ENCODE measurements around the gene VEPH1. TPM values are rescaled to one million over a fixed set of nuclear protein-coding genes. Genes with fewer than 3 reads are reported as not detected.
A peak's percentile ranks its signal among the peaks of the same experiment; 100 is the strongest.

VEPH1 gene
- total and polyA plus RNA-seq, 9 donors, result 0.46 to 1.6 (median 1.2) TPM

DNA sequence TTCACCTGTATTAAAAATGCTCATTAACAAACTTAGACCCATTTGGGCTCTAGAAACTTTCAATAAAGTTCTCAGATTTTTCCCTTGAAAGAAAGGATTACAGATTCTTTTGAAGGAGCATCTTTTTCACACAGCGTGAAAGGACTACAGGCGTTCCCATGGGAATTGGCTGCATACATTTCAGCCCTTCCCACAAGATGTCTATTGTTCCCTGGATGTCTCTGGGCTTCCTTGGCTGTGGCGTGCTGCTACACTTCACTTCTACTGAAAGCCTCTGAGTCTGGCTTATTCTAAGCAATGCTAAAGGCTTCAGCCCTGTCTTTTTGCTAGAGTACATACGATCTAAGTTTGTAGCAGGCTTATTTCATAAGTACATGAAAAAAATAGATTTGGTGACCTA, 1.4 kb downstream of the VEPH1 start:
- no peak overlapping the region for H3K27ac ChIP-seq (ENCODE audit: low read length)
- peaks cover 2% of the 10 kb centered on the region for H3K4me1 ChIP-seq (ENCODE audit: control insufficient read depth, insufficient read depth, low read length)
- H3K4me3 ChIP-seq (ENCODE audit: low read length), result no peak overlapping the region
- DNase-seq, result no peak
- H3K9me3 ChIP-seq (replicated peaks; ENCODE audit: control insufficient read depth, low read depth, low read length), result no peaks in the 10 kb centered on the region
- no peaks in the 10 kb centered on the region for H3K36me3 ChIP-seq (ENCODE audit: control insufficient read depth, insufficient read depth, low read length)
- WGBS (ENCODE audit: insufficient coverage), result 43% methylated on average over 3 of the region's 4 CpGs
- H3K27me3 ChIP-seq (ENCODE audit: control insufficient read depth, insufficient read depth, low read length), result peaks cover 6% of the 10 kb centered on the region

DNA sequence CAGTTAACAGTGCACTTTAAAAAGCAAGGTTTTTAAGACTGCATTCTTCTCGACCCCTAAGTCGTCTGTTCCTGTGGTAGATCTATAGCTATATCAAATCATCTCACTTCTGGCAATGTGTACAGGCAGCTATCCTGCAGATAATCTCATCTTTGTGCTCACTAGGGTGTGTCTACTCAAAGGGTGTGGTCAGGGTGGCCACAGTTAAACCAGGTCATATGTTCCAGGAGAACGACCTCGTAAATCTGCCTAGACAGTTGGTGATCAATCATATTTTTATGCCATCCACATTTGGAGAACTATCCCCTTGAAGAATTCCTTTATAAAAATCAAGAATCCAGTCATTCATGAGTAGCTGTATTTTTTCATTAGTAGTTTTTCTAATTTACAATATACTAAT, 3.0 kb downstream of the VEPH1 start:
- H3K4me3 ChIP-seq (ENCODE audit: low read length), result no peak overlapping the region
- peaks cover 2% of the 10 kb centered on the region for H3K4me1 ChIP-seq (ENCODE audit: control insufficient read depth, insufficient read depth, low read length)
- no peak for DNase-seq
- H3K9me3 ChIP-seq (replicated peaks; ENCODE audit: control insufficient read depth, low read depth, low read length), result no peaks in the 10 kb centered on the region
- no peak overlapping the region for H3K27ac ChIP-seq (ENCODE audit: low read length)
- WGBS (ENCODE audit: insufficient coverage), result 55% methylated on average over 2 of the region's 4 CpGs
- no peaks in the 10 kb centered on the region for H3K36me3 ChIP-seq (ENCODE audit: control insufficient read depth, insufficient read depth, low read length)
- H3K27me3 ChIP-seq (ENCODE audit: control insufficient read depth, insufficient read depth, low read length), result peaks cover 6% of the 10 kb centered on the region

DNA sequence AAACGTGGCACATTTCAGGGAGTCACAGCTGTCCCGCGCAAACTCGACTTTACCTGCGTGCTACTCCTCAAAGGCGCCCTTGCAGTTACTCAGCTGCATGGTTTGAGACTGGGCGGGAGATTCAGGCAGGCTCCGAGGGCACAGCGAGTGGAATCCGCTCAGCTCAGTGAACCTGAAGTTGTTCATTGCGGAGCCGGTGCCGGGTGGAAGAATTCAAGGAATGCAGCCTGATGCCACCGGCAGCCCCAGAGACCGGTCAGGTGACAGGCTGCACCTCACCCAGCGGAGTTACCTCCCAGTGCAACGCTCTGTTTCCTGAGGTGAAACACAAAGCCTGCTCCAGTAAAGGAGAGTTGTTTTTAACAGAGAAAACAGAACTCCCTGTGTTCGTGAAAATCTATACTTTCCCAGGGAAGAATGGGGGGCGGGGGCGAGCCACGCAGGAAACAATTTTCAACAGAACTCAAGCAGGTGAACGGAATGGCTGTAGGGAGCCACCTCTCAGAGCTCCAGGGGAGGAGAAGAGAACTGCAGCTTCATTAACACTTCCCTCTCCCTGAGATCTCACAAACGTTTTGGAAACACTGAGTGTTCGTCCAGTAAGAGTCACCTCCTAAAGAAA, 3.8 kb downstream of the VEPH1 start:
- Histone ChIP-seq H3K4me3 (ENCODE audit: low read length) (peak overlapping the region; percentile 18), H3K4me1 (ENCODE audit: control insufficient read depth, insufficient read depth, low read length) (peaks cover 2% of the 10 kb centered on the region), H3K27me3 (ENCODE audit: control insufficient read depth, insufficient read depth, low read length) (peaks cover 6% of the 10 kb centered on the region), H3K36me3 (ENCODE audit: control insufficient read depth, insufficient read depth, low read length) (no peaks in the 10 kb centered on the region), H3K9me3 (replicated peaks; ENCODE audit: control insufficient read depth, low read depth, low read length) (no peaks in the 10 kb centered on the region), H3K27ac (ENCODE audit: low read length) (no peak overlapping the region)
- peak; percentile 38 for DNase-seq
- 3% methylated on average over 16 of the region's 24 CpGs for WGBS (ENCODE audit: insufficient coverage)

DNA sequence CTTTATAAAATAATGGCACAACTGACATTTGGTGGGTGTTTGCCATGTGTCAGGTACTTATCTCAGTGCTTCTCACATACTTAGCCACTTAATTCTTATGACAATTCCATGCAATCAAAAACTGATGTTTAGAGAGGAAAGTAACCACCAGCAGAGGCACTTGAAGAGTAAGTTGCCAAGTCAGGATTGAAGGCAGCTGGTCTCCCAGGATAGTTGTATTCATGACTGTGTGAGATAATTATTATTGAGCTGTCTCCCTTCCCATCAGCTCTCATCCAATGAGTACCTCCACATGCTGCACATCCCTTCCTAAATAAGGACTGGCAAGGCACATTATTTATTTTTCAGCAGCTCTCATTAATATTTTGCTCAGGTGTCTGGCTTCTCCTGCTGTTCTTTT, 4.8 kb downstream of the VEPH1 start:
- DNase-seq, result no peak
- Histone ChIP-seq H3K27ac (ENCODE audit: low read length) (no peak overlapping the region), H3K4me1 (ENCODE audit: control insufficient read depth, insufficient read depth, low read length) (peaks cover 2% of the 10 kb centered on the region), H3K36me3 (ENCODE audit: control insufficient read depth, insufficient read depth, low read length) (no peaks in the 10 kb centered on the region), H3K9me3 (replicated peaks; ENCODE audit: control insufficient read depth, low read depth, low read length) (no peaks in the 10 kb centered on the region), H3K4me3 (ENCODE audit: low read length) (no peak overlapping the region), H3K27me3 (ENCODE audit: control insufficient read depth, insufficient read depth, low read length) (peaks cover 6% of the 10 kb centered on the region)

DNA sequence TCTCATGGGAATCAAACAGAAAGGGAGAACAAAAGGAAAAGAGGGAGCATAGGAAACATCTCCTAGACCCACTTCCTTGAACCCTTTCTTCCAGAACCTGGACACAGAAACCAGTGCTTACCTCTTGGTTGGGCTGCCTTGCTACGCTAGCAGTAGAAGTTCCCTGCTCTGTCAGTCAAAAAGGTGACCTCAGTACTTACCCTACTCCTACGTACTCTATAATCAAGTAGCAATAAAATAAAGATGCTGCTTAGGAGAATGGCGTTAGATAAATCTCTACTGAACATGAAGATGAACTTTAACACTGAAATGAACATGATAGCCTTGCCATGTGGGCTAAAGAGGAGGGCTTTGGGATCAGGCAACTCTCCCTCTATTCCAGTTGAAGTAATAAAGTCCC, 7.4 kb downstream of the VEPH1 start:
- no peak for DNase-seq
- H3K4me3 ChIP-seq (ENCODE audit: low read length), result no peak overlapping the region
- no peak overlapping the region for H3K27ac ChIP-seq (ENCODE audit: low read length)
- no peaks in the 10 kb centered on the region for H3K36me3 ChIP-seq (ENCODE audit: control insufficient read depth, insufficient read depth, low read length)
- peaks cover 6% of the 10 kb centered on the region for H3K27me3 ChIP-seq (ENCODE audit: control insufficient read depth, insufficient read depth, low read length)
- no peaks in the 10 kb centered on the region for H3K9me3 ChIP-seq (replicated peaks; ENCODE audit: control insufficient read depth, low read depth, low read length)
- 83% methylated on average over 1 of the region's 3 CpGs for WGBS (ENCODE audit: insufficient coverage)
- peaks cover 2% of the 10 kb centered on the region for H3K4me1 ChIP-seq (ENCODE audit: control insufficient read depth, insufficient read depth, low read length)

DNA sequence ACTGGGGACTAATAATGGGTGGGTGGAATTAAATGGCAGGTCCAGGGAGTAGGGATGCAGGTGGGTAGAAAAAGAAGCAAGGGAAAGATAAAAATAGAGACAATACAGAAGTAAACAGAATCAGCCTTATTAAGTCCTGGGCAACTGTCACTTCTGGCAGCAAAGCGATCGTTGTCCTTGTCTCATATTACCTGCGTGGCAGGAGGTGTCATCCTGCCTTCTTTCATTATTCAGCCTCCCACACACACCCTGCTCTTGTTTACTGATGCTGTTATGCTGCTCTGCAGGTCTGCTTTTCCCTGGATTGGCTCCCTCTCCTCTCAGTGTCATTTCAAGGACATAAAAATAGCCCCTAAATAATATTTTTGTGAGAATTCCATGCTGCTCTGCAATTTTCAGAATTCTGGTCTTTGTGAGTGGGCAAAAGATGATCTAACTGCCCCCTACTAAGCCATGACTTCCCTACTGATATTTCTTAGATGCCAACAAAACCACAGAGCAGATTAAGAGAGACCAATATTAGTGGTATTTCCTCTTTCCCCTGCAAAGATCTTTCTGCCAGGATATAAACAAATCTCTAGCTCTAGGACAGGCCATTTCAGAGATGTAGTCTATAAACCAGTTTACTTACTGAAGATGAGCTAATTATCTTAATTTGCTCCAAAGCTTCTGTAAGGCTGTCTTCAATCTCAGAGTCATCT, 8.5 kb downstream of the VEPH1 start:
- WGBS (ENCODE audit: insufficient coverage), result 73% methylated on average over 3 of the region's 3 CpGs
- peaks cover 6% of the 10 kb centered on the region for H3K27me3 ChIP-seq (ENCODE audit: control insufficient read depth, insufficient read depth, low read length)
- H3K36me3 ChIP-seq (ENCODE audit: control insufficient read depth, insufficient read depth, low read length), result no peaks in the 10 kb centered on the region
- no peak for DNase-seq
- no peaks in the 10 kb centered on the region for H3K9me3 ChIP-seq (replicated peaks; ENCODE audit: control insufficient read depth, low read depth, low read length)
- no peak overlapping the region for H3K27ac ChIP-seq (ENCODE audit: low read length)
- H3K4me1 ChIP-seq (ENCODE audit: control insufficient read depth, insufficient read depth, low read length), result peaks cover 2% of the 10 kb centered on the region
- H3K4me3 ChIP-seq (ENCODE audit: low read length), result no peak overlapping the region

DNA sequence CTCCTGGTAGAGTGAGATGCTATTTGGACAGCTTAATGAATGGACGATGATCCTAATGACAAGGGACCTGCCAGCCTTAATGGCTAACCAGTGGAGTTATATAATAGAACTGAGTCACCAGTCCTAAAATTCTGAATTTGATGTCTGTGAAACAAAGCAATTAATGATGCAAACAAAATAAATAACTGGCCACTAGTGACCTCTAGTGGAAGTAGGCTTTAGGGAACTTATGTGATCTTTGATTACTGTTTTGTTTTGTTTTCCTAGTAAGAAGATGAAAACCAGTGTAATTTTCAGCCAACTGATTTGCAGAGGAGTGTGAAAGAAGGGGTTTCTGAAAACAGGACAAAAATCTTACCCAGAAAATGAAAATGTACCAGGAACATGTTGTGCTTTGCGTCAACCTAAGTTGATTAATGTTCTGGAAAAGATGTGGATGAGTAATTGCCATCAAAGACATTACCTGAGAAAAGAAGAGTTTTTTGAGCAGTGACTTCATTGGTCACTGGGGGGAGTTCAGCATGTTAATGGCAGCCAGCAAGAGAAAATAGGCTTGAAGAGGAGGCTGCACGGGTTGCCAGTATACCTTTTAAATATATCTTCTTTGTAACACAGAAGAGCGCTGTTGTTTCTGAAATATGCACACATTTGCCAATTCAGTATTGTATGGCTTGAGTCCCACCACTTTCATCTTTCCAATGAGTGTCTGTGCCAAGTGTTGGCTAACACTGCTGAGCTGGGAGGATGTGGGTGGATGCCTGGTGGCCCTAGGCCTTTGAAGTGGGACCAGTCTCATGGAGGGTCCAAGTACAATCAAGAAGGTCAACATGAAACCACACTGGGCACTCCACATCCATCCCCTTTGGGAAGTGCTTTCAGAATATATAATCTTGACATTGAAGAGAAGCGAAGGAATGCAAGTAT, 9.3 kb downstream of the VEPH1 start:
- no peaks in the 10 kb centered on the region for H3K9me3 ChIP-seq (replicated peaks; ENCODE audit: control insufficient read depth, low read depth, low read length)
- H3K4me3 ChIP-seq (ENCODE audit: low read length), result no peak overlapping the region
- DNase-seq, result peak; percentile 82
- 46% methylated on average over 3 of the region's 5 CpGs for WGBS (ENCODE audit: insufficient coverage)
- no peak overlapping the region for H3K27ac ChIP-seq (ENCODE audit: low read length)
- no peaks in the 10 kb centered on the region for H3K36me3 ChIP-seq (ENCODE audit: control insufficient read depth, insufficient read depth, low read length)
- no peaks in the 10 kb centered on the region for H3K27me3 ChIP-seq (ENCODE audit: control insufficient read depth, insufficient read depth, low read length)
- no peaks in the 10 kb centered on the region for H3K4me1 ChIP-seq (ENCODE audit: control insufficient read depth, insufficient read depth, low read length)

DNA sequence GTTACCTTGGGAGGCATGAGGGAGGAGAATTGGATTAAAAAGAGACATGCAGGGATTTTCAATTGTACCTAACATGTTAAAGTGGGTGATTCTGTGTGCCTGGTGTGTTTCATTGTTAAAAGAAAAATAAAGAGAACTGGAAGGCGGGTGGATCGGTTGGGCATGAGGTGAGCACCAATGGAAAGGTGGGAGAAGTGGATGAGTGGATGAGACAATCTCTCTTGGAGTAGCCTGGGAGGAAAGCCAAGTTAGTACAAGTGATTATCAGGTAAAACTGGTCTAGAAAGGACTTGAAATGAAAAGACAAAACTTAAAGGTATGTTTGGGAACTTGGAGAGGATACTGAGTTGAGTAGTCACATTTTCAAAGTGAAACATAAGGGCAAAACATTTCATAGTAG, 12.1 kb downstream of the VEPH1 start:
- Histone ChIP-seq H3K27ac (ENCODE audit: low read length) (no peak overlapping the region), H3K4me3 (ENCODE audit: low read length) (no peak overlapping the region), H3K27me3 (ENCODE audit: control insufficient read depth, insufficient read depth, low read length) (no peaks in the 10 kb centered on the region), H3K9me3 (replicated peaks; ENCODE audit: control insufficient read depth, low read depth, low read length) (no peaks in the 10 kb centered on the region), H3K4me1 (ENCODE audit: control insufficient read depth, insufficient read depth, low read length) (no peaks in the 10 kb centered on the region), H3K36me3 (ENCODE audit: control insufficient read depth, insufficient read depth, low read length) (no peaks in the 10 kb centered on the region)
- 90% methylated on average over 2 of the region's 2 CpGs for WGBS (ENCODE audit: insufficient coverage)
- DNase-seq, result no peak

DNA sequence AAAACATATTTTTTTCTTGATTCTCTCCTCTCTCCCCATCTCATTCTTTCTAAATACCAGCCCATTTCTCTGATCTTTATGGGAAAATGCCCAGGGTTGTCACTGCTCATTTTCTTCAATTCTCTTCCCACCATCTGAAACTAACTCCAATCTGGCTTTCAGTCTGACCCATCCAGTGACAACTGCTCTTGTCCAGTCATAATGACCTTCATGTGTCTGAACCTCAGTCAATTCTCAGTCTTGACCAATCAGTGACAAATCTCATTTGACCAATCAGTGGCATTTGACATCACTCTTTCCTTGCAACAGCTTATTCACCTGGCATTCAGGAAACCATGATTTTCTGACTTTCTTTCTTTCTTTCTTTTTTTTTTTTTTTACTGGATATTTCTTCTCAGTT, 15.1 kb downstream of the VEPH1 start:
- Histone ChIP-seq H3K9me3 (replicated peaks; ENCODE audit: control insufficient read depth, low read depth, low read length) (no peaks in the 10 kb centered on the region), H3K36me3 (ENCODE audit: control insufficient read depth, insufficient read depth, low read length) (no peaks in the 10 kb centered on the region), H3K4me3 (ENCODE audit: low read length) (no peak overlapping the region), H3K4me1 (ENCODE audit: control insufficient read depth, insufficient read depth, low read length) (no peaks in the 10 kb centered on the region), H3K27ac (ENCODE audit: low read length) (no peak overlapping the region), H3K27me3 (ENCODE audit: control insufficient read depth, insufficient read depth, low read length) (no peaks in the 10 kb centered on the region)
- DNase-seq, result no peak

DNA sequence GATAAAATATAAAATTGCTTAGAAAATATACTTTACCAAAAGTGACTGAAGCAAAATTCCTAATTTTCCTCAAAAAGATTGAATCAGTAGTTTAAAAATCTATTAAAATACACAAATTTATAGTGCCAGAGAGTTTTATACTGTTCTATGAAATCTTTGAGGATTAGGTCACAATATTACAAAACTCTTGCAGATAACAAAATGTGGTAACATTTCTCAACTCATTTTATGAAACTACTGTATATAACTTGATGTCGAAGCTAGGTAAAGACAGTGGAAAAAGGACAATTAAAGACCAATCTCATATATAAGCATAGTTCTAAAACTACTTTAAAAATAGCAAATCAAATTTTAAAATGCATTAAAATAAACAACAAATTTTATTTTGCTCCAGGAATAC, 15.9 kb downstream of the VEPH1 start:
- DNase-seq, result no peak
- Histone ChIP-seq H3K9me3 (replicated peaks; ENCODE audit: control insufficient read depth, low read depth, low read length) (no peaks in the 10 kb centered on the region), H3K27ac (ENCODE audit: low read length) (no peak overlapping the region), H3K27me3 (ENCODE audit: control insufficient read depth, insufficient read depth, low read length) (no peaks in the 10 kb centered on the region), H3K4me3 (ENCODE audit: low read length) (no peak overlapping the region), H3K4me1 (ENCODE audit: control insufficient read depth, insufficient read depth, low read length) (no peaks in the 10 kb centered on the region), H3K36me3 (ENCODE audit: control insufficient read depth, insufficient read depth, low read length) (no peaks in the 10 kb centered on the region)
- WGBS (ENCODE audit: insufficient coverage), result no CpG with 5 or more reads among the region's 1 CpG
